H1 (cell line): Measurements from ENCODE around the gene TMEM273. TPM values are rescaled to one million over a fixed set of nuclear protein-coding genes. Genes with fewer than 3 reads are reported as not detected.

Experiments used
- CTCF ChIA-PET: fragments of 300-600 bp; sonication (Branson Sonifier 250); formaldehyde crosslinking; loops from one replicate; lab custom pipeline; 2021; ENCODE audit not compliant: partially characterized antibody; lab: Charles Lee
- POLR2A ChIA-PET: fragments of 300-600 bp; sonication (Branson Sonifier 250); formaldehyde crosslinking; loops from one replicate; lab custom pipeline; 2021; ENCODE audit warnings: inconsistent platforms; ENCODE audit not compliant: partially characterized antibody; lab: Charles Lee
- DNase-seq, 2 experiments: peaks; one replicate each; pipeline versions ENCODE4 v3.0.0 to v3.0.0-alpha.2; 2010 to 2022; ENCODE audit warnings: low spot score in 2 of 2, low read depth in 1 of 2, mixed read lengths in 1 of 2
- FAIRE-seq: peaks from 2 replicates; lab custom pipeline; 2011; peaks lifted over from hg19 to GRCh38; lab: Jason Lieb, UNC
- H2AFZ ChIP-seq: 2 replicates; pipeline ENCODE4 v1.8.1; 2012; ENCODE audit warnings: low read length, inconsistent platforms
- H2AK5ac ChIP-seq: 2 replicates; pipeline ENCODE4 v1.6.1; 2013; ENCODE audit warnings: low read depth, low read length
- H2BK120ac ChIP-seq: replicated peaks from 2 replicates; pipeline ENCODE3; 2013; ENCODE audit warnings: low read depth, low read length, inconsistent platforms
- H2BK12ac ChIP-seq: 2 replicates; pipeline ENCODE4 v1.6.1; 2013; ENCODE audit warnings: low read depth, low read length
- H2BK15ac ChIP-seq: 2 replicates; pipeline ENCODE4 v1.6.1; 2013; ENCODE audit warnings: low read length
- H2BK20ac ChIP-seq: 2 replicates; pipeline ENCODE4 v1.6.1; 2013; ENCODE audit warnings: low read length
- H2BK5ac ChIP-seq: 2 replicates; pipeline ENCODE4 v1.6.1; 2013; ENCODE audit warnings: low read depth, low read length
- H3K14ac ChIP-seq: 2 replicates; pipeline ENCODE4 v1.6.1; 2013; ENCODE audit warnings: inconsistent platforms; ENCODE audit not compliant: insufficient read length
- H3K18ac ChIP-seq: 2 replicates; pipeline ENCODE4 v1.6.1; 2013; ENCODE audit warnings: low read length; ENCODE audit errors: extremely low read depth
- H3K23ac ChIP-seq: 2 replicates; pipeline ENCODE4 v1.6.1; 2013; ENCODE audit warnings: inconsistent platforms; ENCODE audit not compliant: insufficient read length
- H3K23me2 ChIP-seq: 2 replicates; pipeline ENCODE4 v1.6.1; 2013; ENCODE audit warnings: low read depth, low read length
- H3K27ac ChIP-seq: 2 replicates; pipeline ENCODE4 v1.6.1; 2011; ENCODE audit warnings: low read depth, low read length, inconsistent platforms
- H3K27me3 ChIP-seq, 4 experiments: replicated peaks in 1 of 4; 1 replicate in 1 of 4; 2 replicates in 3 of 4; pipeline versions ENCODE4 v1.6.1 to v1.8.1; 2011 to 2013; ENCODE audit warnings: low read length in 3 of 4, mild to moderate bottlenecking in 3 of 4, inconsistent platforms in 2 of 4, mixed read lengths in 2 of 4, moderate library complexity in 1 of 4; ENCODE audit not compliant: control insufficient read depth in 3 of 4, insufficient read depth in 3 of 4; ENCODE audit errors: extremely low read depth in 1 of 4
- H3K36me3 ChIP-seq, 4 experiments: 2 replicates each; pipeline versions ENCODE4 v1.6.1 to v1.8.1; 2011 to 2013; ENCODE audit warnings: mild to moderate bottlenecking in 4 of 4, low read length in 3 of 4, moderate library complexity in 2 of 4, control low read depth in 1 of 4, inconsistent platforms in 1 of 4; ENCODE audit not compliant: insufficient read depth in 4 of 4, control insufficient read depth in 2 of 4
- H3K4ac ChIP-seq: replicated peaks from 2 replicates; pipeline ENCODE3; 2013; ENCODE audit warnings: low read length, low read depth, mixed read lengths, inconsistent platforms; ENCODE audit not compliant: insufficient read length
- H3K4me1 ChIP-seq, 4 experiments: replicated peaks in 1 of 4; 1 replicate in 1 of 4; 2 replicates in 3 of 4; pipeline versions ENCODE4 v1.6.1 to v1.8.1; 2011 to 2013; ENCODE audit warnings: low read length in 3 of 4, inconsistent platforms in 2 of 4, mixed read lengths in 1 of 4; ENCODE audit not compliant: insufficient read depth in 4 of 4, control insufficient read depth in 3 of 4
- H3K4me2 ChIP-seq, 2 experiments: 2 replicates each; pipeline versions ENCODE4 v1.6.1 to v1.8.1; 2011 to 2013; ENCODE audit warnings: low read depth in 2 of 2, low read length in 2 of 2, control low read depth in 1 of 2, inconsistent platforms in 1 of 2, mild to moderate bottlenecking in 1 of 2; ENCODE audit not compliant: insufficient read depth in 1 of 2
- H3K4me3 ChIP-seq, 4 experiments: fragments of 200-600, 300-600 bp in 1 of 4; sonication (generic), shearing (Covaris generic), sonication (Bioruptor Twin) in 1 of 4; 2 replicates each; pipeline versions ENCODE4 v1.5.1 to v1.8.1; 2011 to 2016; ENCODE audit warnings: low read length in 4 of 4, low read depth in 3 of 4, control low read depth in 2 of 4, inconsistent platforms in 2 of 4, mild to moderate bottlenecking in 2 of 4, mixed read lengths in 1 of 4, moderate library complexity in 1 of 4; ENCODE audit not compliant: insufficient read depth in 2 of 4; ENCODE audit errors: extremely low read depth in 1 of 4
- H3K56ac ChIP-seq: replicated peaks from 2 replicates; pipeline ENCODE3; 2013; ENCODE audit warnings: low read depth, mild to moderate bottlenecking, mixed read lengths, low read length, inconsistent platforms; ENCODE audit not compliant: insufficient read length
- H3K79me1 ChIP-seq: 2 replicates; pipeline ENCODE4 v1.6.1; 2013; ENCODE audit warnings: low read depth, low read length, control low read depth
- H3K79me2 ChIP-seq, 2 experiments: 2 replicates each; pipeline versions ENCODE4 v1.6.1 to v1.8.1; 2012 to 2013; ENCODE audit warnings: low read length in 2 of 2, mild to moderate bottlenecking in 2 of 2, inconsistent platforms in 1 of 2; ENCODE audit not compliant: insufficient read depth in 2 of 2, control insufficient read depth in 1 of 2
- H3K9ac ChIP-seq, 4 experiments: replicated peaks in 1 of 4; 1 replicate in 1 of 4; 2 replicates in 3 of 4; pipeline versions ENCODE4 v1.6.1 to v1.8.1; 2011 to 2013; ENCODE audit warnings: low read depth in 3 of 4, low read length in 3 of 4, control low read depth in 2 of 4, mild to moderate bottlenecking in 2 of 4, moderate library complexity in 2 of 4, inconsistent platforms in 1 of 4; ENCODE audit errors: extremely low read depth in 1 of 4
- H3K9me3 ChIP-seq, 2 experiments: 2 replicates each; pipeline versions ENCODE4 v1.6.1 to v1.8.1; 2012 to 2013; ENCODE audit warnings: mild to moderate bottlenecking in 2 of 2, moderate library complexity in 2 of 2, control low read depth in 1 of 2, inconsistent platforms in 1 of 2, low read depth in 1 of 2, low read length in 1 of 2, mixed read lengths in 1 of 2; ENCODE audit not compliant: insufficient read depth in 2 of 2
- H4K20me1 ChIP-seq, 2 experiments: replicated peaks in 1 of 2; 2 replicates each; pipeline versions ENCODE3 to v1.8.1; 2011 to 2013; ENCODE audit warnings: inconsistent platforms in 2 of 2, low read length in 2 of 2, mild to moderate bottlenecking in 1 of 2; ENCODE audit not compliant: insufficient read depth in 2 of 2, control insufficient read depth in 1 of 2
- H4K5ac ChIP-seq: 2 replicates; pipeline ENCODE4 v1.6.1; 2013; ENCODE audit warnings: low read length, low read depth, mixed read lengths, inconsistent platforms; ENCODE audit not compliant: insufficient read length
- H4K8ac ChIP-seq: 2 replicates; pipeline ENCODE4 v1.8.0; 2013; ENCODE audit warnings: mild to moderate bottlenecking, moderate library complexity, low read length, inconsistent platforms; ENCODE audit not compliant: insufficient read depth; ENCODE audit errors: extremely low read depth
- H4K91ac ChIP-seq: replicated peaks from 2 replicates; pipeline ENCODE3; 2013; ENCODE audit warnings: low read length, mixed read lengths, inconsistent platforms; ENCODE audit not compliant: insufficient read length
- EP300 ChIP-seq, 2 experiments: IDR thresholded peaks; 1 replicate in 1 of 2; 2 replicates in 1 of 2; pipeline ENCODE4 v1.6.1; 2011 to 2012; ENCODE audit warnings: low read depth in 2 of 2, low read length in 2 of 2, mild to moderate bottlenecking in 2 of 2, borderline replicate concordance in 1 of 2, inconsistent platforms in 1 of 2, moderate library complexity in 1 of 2
- JUND ChIP-seq: IDR thresholded peaks from 2 replicates; pipeline ENCODE4 v1.6.1; 2011; ENCODE audit warnings: mild to moderate bottlenecking, improper control_type of control experiment, low read length
- MAFK ChIP-seq: IDR thresholded peaks from 2 replicates; pipeline ENCODE4 v1.6.1; 2012; ENCODE audit warnings: low read depth, mild to moderate bottlenecking, improper control_type of control experiment, low read length
- WGBS, 2 experiments: shearing (Covaris generic) in 1 of 2; methylation state at CpG; one replicate each; pipeline versions ENCODE4 v1.1.6 to v1.1.7; 2013 to 2015; ENCODE audit warnings: low lambda C conversion rate in 2 of 2, mixed read lengths in 2 of 2, inconsistent platforms in 1 of 2, low coverage in 1 of 2, missing lambda C conversion rate in 1 of 2; ENCODE audit not compliant: insufficient replicate concordance in 2 of 2, insufficient coverage in 1 of 2, insufficient read length in 1 of 2; ENCODE audit errors: extremely low coverage in 1 of 2, missing lambda C conversion rate in 1 of 2; 5-methylcytosine and 5-hydroxymethylcytosine counted together
- polyA plus RNA-seq, 7 experiments: library from polyadenylated mRNA; depleted of rRNA in 3 of 7; stranded (reverse) in 5 of 7; unstranded in 2 of 7; fragments of >200 nt in 5 of 7; fragments of 200-250 nt in 2 of 7; gene quantifications; 1 replicate in 5 of 7; 2 replicates in 1 of 7; 4 replicates in 1 of 7; pipeline versions ENCODE4 v1.2.1 to v1.2.3, GENCODE V29; 2011 to 2013; ENCODE audit warnings: missing spikeins in 2 of 7, mixed read lengths in 2 of 7
- total RNA-seq: library from RNA; stranded (reverse); fragmentation: NEBNext Ultra II Directional; extraction: Animal tissue kit (Norgen Biotek cat#: 25700); gene quantifications from 2 replicates; pipeline ENCODE4 v1.2.1, GENCODE V29; 2021

Gene TMEM273
- total and polyA plus RNA-seq, 2 of the 8 experiments (the other 6 are each of a cell fraction or from before 2014, with no cell fraction given): not detected

DNA sequence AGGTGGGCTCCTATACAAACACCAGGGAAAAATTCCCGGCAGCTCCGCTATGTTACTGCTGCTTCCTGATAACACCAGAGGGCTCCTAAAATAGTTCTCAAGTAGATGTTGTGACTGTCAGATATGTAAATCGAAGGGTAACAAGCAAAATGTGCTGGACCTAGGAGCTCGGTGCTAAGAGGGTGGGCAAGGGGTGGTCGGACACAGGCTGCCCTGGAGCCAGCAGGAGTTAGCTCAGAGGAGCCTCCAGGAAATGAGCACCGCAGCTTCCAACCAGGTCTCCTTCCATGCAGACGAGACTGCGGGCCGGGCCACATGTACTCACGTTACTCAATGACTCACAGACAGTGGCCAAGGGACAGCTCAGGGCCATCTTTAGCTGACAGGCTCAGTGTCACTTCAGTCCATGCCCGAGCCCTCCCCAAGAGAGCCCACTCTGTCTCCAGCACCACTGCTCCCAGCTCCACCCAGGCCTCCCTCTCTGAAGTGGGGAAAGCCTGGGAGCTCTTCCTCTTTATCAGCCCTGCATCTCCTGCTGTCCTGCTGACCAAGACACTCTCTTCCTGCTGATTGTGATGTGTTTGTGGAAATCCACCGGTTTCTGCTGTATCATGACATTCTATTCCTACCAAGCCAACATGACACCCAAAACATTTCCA is 37.2 kb upstream of the TMEM273 start:
- H4K91ac ChIP-seq: no peak overlapping the region
- no peak overlapping the region for H2AFZ ChIP-seq
- H2BK5ac ChIP-seq: no peak overlapping the region
- FAIRE-seq: no peak
- no peaks in the 10 kb centered on the region for H4K20me1 ChIP-seq
- no peaks in the 10 kb centered on the region for H3K79me2 ChIP-seq
- no peaks in the 10 kb centered on the region for H3K79me1 ChIP-seq
- no peak overlapping the region for H3K4me3 ChIP-seq
- no peaks in the 10 kb centered on the region for H3K9me3 ChIP-seq
- no peak overlapping the region for H3K27ac ChIP-seq
- TF ChIP-seq JUND (no peak), MAFK (no peak), EP300 (IDR thresholded peaks at IDR 0.05; ENCODE audit: borderline replicate concordance in 1 of 2, low read depth in 2 of 2, low read length in 2 of 2) (no peak)
- TF ChIP-seq, all 59 proteins: peak for 0
- Histone ChIP-seq H3K4ac (no peak overlapping the region), H3K9ac (no peak overlapping the region), H2AK5ac (no peak overlapping the region), H3K56ac (no peak overlapping the region), H3K23me2 (no peaks in the 10 kb centered on the region), H2BK12ac (no peak overlapping the region), H4K5ac (no peak overlapping the region), H3K14ac (no peak overlapping the region), H4K8ac (no peak overlapping the region), H3K27me3 (no peaks in the 10 kb centered on the region), H3K4me2 (no peak overlapping the region), H3K23ac (no peak overlapping the region), H3K18ac (no peak overlapping the region), H2BK20ac (no peak overlapping the region), H2BK120ac (no peak overlapping the region), H2BK15ac (no peak overlapping the region), H3K4me1 (no peaks in the 10 kb centered on the region), H3K36me3 (no peaks in the 10 kb centered on the region)
- POLR2A ChIA-PET: no interaction called here
- CTCF ChIA-PET: interaction anchor here (0.6 kb wide), 1 partner anchor 844 kb away, joined by 4 read pairs; no protein-coding TSS in a partner anchor
- WGBS, 2 experiments: 92% methylated on average over 12 of the region's 12 CpGs; no CpG with 5 or more reads in 1 of the 2 experiments
- DNase-seq: no peak
